Progenitor cell of endocrine pancreas (in vitro differentiated cells): ENCODE results near the gene SMNDC1. TPM values are rescaled to one million over a fixed set of nuclear protein-coding genes. Genes with fewer than 3 reads are reported as not detected.

Experiments used
- DNase-seq: peaks from one replicate; pipeline ENCODE4 v3.0.0; 2021; ENCODE audit warnings: low spot score; ENCODE audit not compliant: unreplicated experiment
- H3K27ac Mint-ChIP-seq: 2 replicates; pipeline ENCODE4 v1.8.0; 2021; ENCODE audit warnings: mild to moderate bottlenecking, moderate library complexity, mixed read lengths
- H3K27me3 Mint-ChIP-seq: 2 replicates; pipeline ENCODE4 v1.8.0; 2021; ENCODE audit warnings: mixed read lengths
- H3K36me3 Mint-ChIP-seq: 2 replicates; pipeline ENCODE4 v1.8.0; 2022; ENCODE audit warnings: mixed read lengths; ENCODE audit not compliant: insufficient read depth
- H3K4me1 Mint-ChIP-seq: 2 replicates; pipeline ENCODE4 v1.8.0; 2021; ENCODE audit warnings: low read depth, mixed read lengths
- H3K4me3 Mint-ChIP-seq: 2 replicates; pipeline ENCODE4 v1.8.0; 2021; ENCODE audit warnings: low read depth, mild to moderate bottlenecking, moderate library complexity, mixed read lengths
- H3K9me3 Mint-ChIP-seq: 2 replicates; pipeline ENCODE4 v1.8.0; 2021; ENCODE audit warnings: low read depth, mixed read lengths
- CTCF ChIP-seq: fragments of 200-600 bp; sonication (generic); IDR thresholded peaks from one replicate; pipeline ENCODE4 v1.5.0; 2021; ENCODE audit warnings: antibody characterized with exemption, mild to moderate bottlenecking; ENCODE audit not compliant: unreplicated experiment
- total RNA-seq: library from RNA; stranded (reverse); gene quantifications from 2 replicates; pipeline ENCODE4 v1.2.1, GENCODE V29; 2021

The SMNDC1 gene
- total RNA-seq, 1 donor from 2014 or later, result 41.4 TPM

- H3K36me3 Mint-ChIP-seq, result peaks cover 14% of the 10 kb centered on the region
- H3K4me1 Mint-ChIP-seq, result peaks cover 5% of the 10 kb centered on the region
- peak overlapping the region; percentile 61 for H3K27ac Mint-ChIP-seq
- no peak for DNase-seq
- no peaks in the 10 kb centered on the region for H3K27me3 Mint-ChIP-seq
- H3K4me3 Mint-ChIP-seq, result no peak overlapping the region
- H3K9me3 Mint-ChIP-seq, result no peaks in the 10 kb centered on the region
- no peak for TF ChIP-seq CTCF
These were observed 20.5 kb downstream of the SMNDC1 start for GRCh38 chr10:110284262-110284661.

- no peak for DNase-seq
- peaks cover 8% of the 10 kb centered on the region for H3K4me1 Mint-ChIP-seq
- no peaks in the 10 kb centered on the region for H3K9me3 Mint-ChIP-seq
- peaks cover 5% of the 10 kb centered on the region for H3K36me3 Mint-ChIP-seq
- TF ChIP-seq CTCF, result peak; percentile 76
- H3K27me3 Mint-ChIP-seq, result no peaks in the 10 kb centered on the region
- H3K27ac Mint-ChIP-seq, result no peak overlapping the region
- H3K4me3 Mint-ChIP-seq, result no peak overlapping the region
These were observed 25.2 kb downstream of the SMNDC1 start for GRCh38 chr10:110279407-110279986.

- H3K4me1 Mint-ChIP-seq, result peaks cover 10% of the 10 kb centered on the region
- no peak overlapping the region for H3K4me3 Mint-ChIP-seq
- TF ChIP-seq CTCF, result no peak
- no peaks in the 10 kb centered on the region for H3K9me3 Mint-ChIP-seq
- no peak for DNase-seq
- peaks cover 5% of the 10 kb centered on the region for H3K36me3 Mint-ChIP-seq
- H3K27me3 Mint-ChIP-seq, result no peaks in the 10 kb centered on the region
- no peak overlapping the region for H3K27ac Mint-ChIP-seq
These were observed 25.9 kb downstream of the SMNDC1 start for GRCh38 chr10:110278562-110279406.

- no peaks in the 10 kb centered on the region for H3K9me3 Mint-ChIP-seq
- no peak overlapping the region for H3K4me3 Mint-ChIP-seq
- no peak for TF ChIP-seq CTCF
- no peak overlapping the region for H3K27ac Mint-ChIP-seq
- DNase-seq, result no peak
- peaks cover 5% of the 10 kb centered on the region for H3K36me3 Mint-ChIP-seq
- peaks cover 12% of the 10 kb centered on the region for H3K4me1 Mint-ChIP-seq
- no peaks in the 10 kb centered on the region for H3K27me3 Mint-ChIP-seq
These were observed 27.1 kb downstream of the SMNDC1 start for GRCh38 chr10:110277591-110277990.

- no peak for TF ChIP-seq CTCF
- Mint-ChIP-seq H3K4me3 (no peak overlapping the region), H3K36me3 (peaks cover 5% of the 10 kb centered on the region), H3K4me1 (peaks cover 12% of the 10 kb centered on the region), H3K9me3 (no peaks in the 10 kb centered on the region), H3K27me3 (no peaks in the 10 kb centered on the region), H3K27ac (no peak overlapping the region)
- no peak for DNase-seq
These were observed 28.1 kb downstream of the SMNDC1 start for GRCh38 chr10:110276603-110277002.
